ENCODE results near the gene PTCRA. TPM values are rescaled to one million over a fixed set of nuclear protein-coding genes. Genes with fewer than 3 reads are reported as not detected.

The PTCRA gene
- total RNA-seq, 4 donors from 2014 or later: not detected

GRCh38 chr6:42960243-42961019, 44.6 kb downstream of the PTCRA start, which contains the start of gene GNMT:
TSS of gene GNMT (plus strand) at chr6:42960754. CDS start at chr6:42960768, 14 bp downstream.
- WGBS: 7% methylated on average over 18 of the region's 62 CpGs
- H3K4me1 ChIP-seq: peaks cover 16% of the 10 kb centered on the region
- peak within 1 kb of the TSS; percentile 52 for H3K4me3 ChIP-seq
- H3K36me3 ChIP-seq: peaks cover 21% of the 10 kb centered on the region
- H3K9me3 ChIP-seq: no peaks in the 10 kb centered on the region
- no peaks in the 10 kb centered on the region for H3K27me3 ChIP-seq
- DNase-seq (ENCODE audit: low spot score in 2 of 2): peak in 1 of 2 donors; percentile 71
- TF ChIP-seq POLR2A (IDR thresholded peaks at IDR 0.05): no peak
- TF ChIP-seq POLR2AphosphoS5 (IDR thresholded peaks at IDR 0.05): no peak
- TF ChIP-seq EP300 (IDR thresholded peaks at IDR 0.05): no peak
- TF ChIP-seq, protein P1, sequence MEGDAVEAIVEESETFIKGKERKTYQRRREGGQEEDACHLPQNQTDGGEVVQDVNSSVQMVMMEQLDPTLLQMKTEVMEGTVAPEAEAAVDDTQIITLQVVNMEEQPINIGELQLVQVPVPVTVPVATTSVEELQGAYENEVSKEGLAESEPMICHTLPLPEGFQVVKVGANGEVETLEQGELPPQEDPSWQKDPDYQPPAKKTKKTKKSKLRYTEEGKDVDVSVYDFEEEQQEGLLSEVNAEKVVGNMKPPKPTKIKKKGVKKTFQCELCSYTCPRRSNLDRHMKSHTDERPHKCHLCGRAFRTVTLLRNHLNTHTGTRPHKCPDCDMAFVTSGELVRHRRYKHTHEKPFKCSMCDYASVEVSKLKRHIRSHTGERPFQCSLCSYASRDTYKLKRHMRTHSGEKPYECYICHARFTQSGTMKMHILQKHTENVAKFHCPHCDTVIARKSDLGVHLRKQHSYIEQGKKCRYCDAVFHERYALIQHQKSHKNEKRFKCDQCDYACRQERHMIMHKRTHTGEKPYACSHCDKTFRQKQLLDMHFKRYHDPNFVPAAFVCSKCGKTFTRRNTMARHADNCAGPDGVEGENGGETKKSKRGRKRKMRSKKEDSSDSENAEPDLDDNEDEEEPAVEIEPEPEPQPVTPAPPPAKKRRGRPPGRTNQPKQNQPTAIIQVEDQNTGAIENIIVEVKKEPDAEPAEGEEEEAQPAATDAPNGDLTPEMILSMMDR (IDR thresholded peaks at IDR 0.05): no peak
- no peak within 1 kb of the TSS for H3K27ac ChIP-seq

- H3K9me3 ChIP-seq: no peaks in the 10 kb centered on the region
- no peaks in the 10 kb centered on the region for H3K27me3 ChIP-seq
- H3K36me3 ChIP-seq: peaks cover 27% of the 10 kb centered on the region
- TF ChIP-seq, protein P1 (IDR thresholded peaks at IDR 0.05): no peak
- no peak for TF ChIP-seq POLR2AphosphoS5 (IDR thresholded peaks at IDR 0.05)
- TF ChIP-seq EP300 (IDR thresholded peaks at IDR 0.05): no peak
- TF ChIP-seq POLR2A (IDR thresholded peaks at IDR 0.05): no peak
- no peak for DNase-seq (ENCODE audit: low spot score in 2 of 2)
- WGBS: 23% methylated on average over 10 of the region's 15 CpGs
- no peak overlapping the region for H3K27ac ChIP-seq
- H3K4me3 ChIP-seq: peak overlapping the region; percentile 52
- peaks cover 16% of the 10 kb centered on the region for H3K4me1 ChIP-seq
These were observed 45.2 kb downstream of the PTCRA start for GRCh38 chr6:42961020-42961470.

DNA sequence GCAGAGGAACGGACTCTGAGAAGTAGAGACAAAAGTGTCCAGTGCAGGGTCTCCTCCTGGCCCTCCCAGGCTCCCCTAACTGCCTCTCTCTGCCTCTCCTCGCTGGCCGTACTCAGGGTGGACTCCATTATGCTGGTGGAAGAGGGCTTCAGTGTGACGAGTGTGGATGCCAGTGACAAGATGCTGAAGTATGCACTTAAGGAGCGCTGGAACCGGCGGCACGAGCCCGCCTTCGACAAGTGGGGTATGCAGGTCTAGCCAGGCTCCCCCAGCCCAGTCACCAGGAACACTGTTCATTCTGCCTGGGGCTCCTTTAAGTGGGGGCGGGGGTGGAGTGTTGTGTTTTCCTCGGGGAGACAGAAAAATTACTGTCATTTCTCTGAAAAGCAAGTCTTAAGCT, 46.2 kb downstream of the PTCRA start:
- 85% methylated on average over 12 of the region's 12 CpGs for WGBS
- no peak overlapping the region for H3K4me3 ChIP-seq
- H3K27ac ChIP-seq: no peak overlapping the region
- H3K27me3 ChIP-seq: no peaks in the 10 kb centered on the region
- H3K4me1 ChIP-seq: peaks cover 16% of the 10 kb centered on the region
- TF ChIP-seq EP300 (IDR thresholded peaks at IDR 0.05): no peak
- TF ChIP-seq, protein P1 (IDR thresholded peaks at IDR 0.05): no peak
- H3K36me3 ChIP-seq: peaks cover 34% of the 10 kb centered on the region
- no peak for DNase-seq (ENCODE audit: low spot score in 2 of 2)
- no peaks in the 10 kb centered on the region for H3K9me3 ChIP-seq

DNA sequence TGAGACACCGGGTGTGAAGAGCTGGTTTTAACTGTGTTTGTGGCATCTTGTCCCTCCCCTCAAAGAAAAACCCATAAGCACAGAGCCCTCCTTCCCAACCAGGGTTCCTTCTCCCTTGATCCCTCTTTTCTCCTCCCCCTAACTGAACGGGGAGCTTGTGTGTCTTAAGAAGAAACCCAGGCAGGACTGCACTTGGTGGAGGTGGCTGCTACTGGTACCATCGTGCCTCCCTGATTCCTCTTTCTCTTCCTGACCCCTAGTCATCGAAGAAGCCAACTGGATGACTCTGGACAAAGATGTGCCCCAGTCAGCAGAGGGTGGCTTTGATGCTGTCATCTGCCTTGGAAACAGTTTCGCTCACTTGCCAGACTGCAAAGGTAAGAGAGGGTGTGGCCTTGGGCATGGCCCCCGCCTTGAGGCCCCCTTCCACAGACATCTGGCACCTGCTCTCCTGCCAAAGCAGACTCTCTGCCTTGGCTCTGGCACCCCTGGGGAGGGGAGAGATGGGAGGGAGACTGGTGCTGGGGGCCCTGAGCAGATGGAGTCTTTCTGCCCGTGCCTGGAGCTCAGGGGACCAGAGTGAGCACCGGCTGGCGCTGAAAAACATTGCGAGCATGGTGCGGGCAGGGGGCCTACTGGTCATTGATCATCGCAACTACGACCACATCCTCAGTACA, 46.8 kb downstream of the PTCRA start:
- H3K4me1 ChIP-seq: peaks cover 16% of the 10 kb centered on the region
- peaks cover 40% of the 10 kb centered on the region for H3K36me3 ChIP-seq
- WGBS: 80% methylated on average over 4 of the region's 13 CpGs
- no peak overlapping the region for H3K27ac ChIP-seq
- no peak for TF ChIP-seq EP300 (IDR thresholded peaks at IDR 0.05)
- TF ChIP-seq, protein P1 (IDR thresholded peaks at IDR 0.05): no peak
- TF ChIP-seq POLR2AphosphoS5 (IDR thresholded peaks at IDR 0.05): no peak
- TF ChIP-seq POLR2A (IDR thresholded peaks at IDR 0.05): no peak
- H3K4me3 ChIP-seq: no peak overlapping the region
- H3K9me3 ChIP-seq: no peaks in the 10 kb centered on the region
- no peak for DNase-seq (ENCODE audit: low spot score in 2 of 2)
- H3K27me3 ChIP-seq: no peaks in the 10 kb centered on the region

Data from suprapubic skin (tissue), 4 donors.